Natural killer cell (primary cell): ENCODE results near the gene LONP1. TPM values are rescaled to one million over a fixed set of nuclear protein-coding genes. Genes with fewer than 3 reads are reported as not detected.
"Not testable (repeated sequence)": the region's sequence is repeated elsewhere in the genome, so short reads cannot be mapped to it uniquely, and the experiment has no call there.

ENCODE experiments used
- ATAC-seq, 3 donors: fragments of 150-1000 bp in 2 of 3; fragments of 200-7000 bp in 1 of 3; cut with Tn5 transposase; 1 replicate in 1 of 3; 2 replicates in 2 of 3; pipeline ENCODE4 v1.10.0; 2021; ENCODE audit warnings: mild to moderate bottlenecking in 2 of 3, moderate library complexity in 2 of 3
- DNase-seq, 2 donors: peaks; one replicate each; pipeline versions ENCODE4 v3.0.0 to v3.0.0-alpha.2; 2013 to 2021; ENCODE audit warnings: mixed read lengths in 1 of 2
- H3K27ac ChIP-seq: one replicate; pipeline ENCODE4 v1.5.1; 2013; ENCODE audit warnings: mild to moderate bottlenecking, low read length
- H3K27me3 ChIP-seq: one replicate; pipeline ENCODE4 v1.6.1; 2013; ENCODE audit warnings: low read length; ENCODE audit not compliant: control insufficient read depth, insufficient read depth
- H3K36me3 ChIP-seq: one replicate; pipeline ENCODE4 v1.6.1; 2013; ENCODE audit warnings: low read length; ENCODE audit not compliant: control insufficient read depth, insufficient read depth
- H3K4me1 ChIP-seq: one replicate; pipeline ENCODE4 v1.6.1; 2013; ENCODE audit warnings: low read length; ENCODE audit not compliant: control insufficient read depth, insufficient read depth
- H3K4me3 ChIP-seq: one replicate; pipeline ENCODE4 v1.5.1; 2013; ENCODE audit warnings: low read length
- H3K9me3 ChIP-seq: one replicate; pipeline ENCODE4 v1.6.1; 2013; ENCODE audit warnings: low read length; ENCODE audit not compliant: control insufficient read depth, insufficient read depth
- H3K27ac Mint-ChIP-seq, 2 donors: one replicate each; pipeline ENCODE4 v1.8.0; 2022; ENCODE audit warnings: mild to moderate bottlenecking in 2 of 2, mixed read lengths in 2 of 2, moderate library complexity in 1 of 2
- H3K27me3 Mint-ChIP-seq, 2 donors: one replicate each; pipeline ENCODE4 v1.8.0; 2022; ENCODE audit warnings: low read depth in 2 of 2, mixed read lengths in 2 of 2
- H3K36me3 Mint-ChIP-seq: one replicate; pipeline ENCODE4 v1.8.0; 2022; ENCODE audit warnings: mixed read lengths
- H3K4me1 Mint-ChIP-seq, 2 donors: one replicate each; pipeline ENCODE4 v1.8.0; 2022; ENCODE audit warnings: mixed read lengths in 2 of 2
- H3K4me3 Mint-ChIP-seq: one replicate; pipeline ENCODE4 v1.8.0; 2022; ENCODE audit warnings: mild to moderate bottlenecking, moderate library complexity, mixed read lengths
- H3K9me3 Mint-ChIP-seq, 2 donors: one replicate each; pipeline ENCODE4 v1.8.0; 2022; ENCODE audit warnings: mixed read lengths in 2 of 2
- CTCF ChIP-seq: fragments of 200-600 bp; IDR thresholded peaks from one replicate; pipeline ENCODE4 v1.8.0; 2022; ENCODE audit warnings: antibody characterized with exemption
- WGBS: methylation state at CpG from one replicate; pipeline ENCODE4 v1.1.7; 2013; ENCODE audit warnings: missing lambda C conversion rate; ENCODE audit not compliant: insufficient coverage; 5-methylcytosine and 5-hydroxymethylcytosine counted together
- intact Hi-C: fragments of 100-400 bp; cut with micrococcal nuclease; formaldehyde crosslinking; loops from one replicate; pipeline ENCODE4 v1.14.2; 2022
- total RNA-seq, 4 donors: library from RNA; stranded (reverse); fragments of 120-200 nt in 1 of 4; gene quantifications; one replicate each; pipeline versions ENCODE4 v1.2.3 to v1.2.4, GENCODE V29; 2013 to 2022

Gene LONP1
- total RNA-seq, 3 donors from 2014 or later (not counting 1 experiment from before 2014, with no cell fraction given), result 50.5 to 61.8 (median 56.1) TPM

- H3K27me3 ChIP-seq, result no peaks in the 10 kb centered on the region
- DNase-seq (no peak), ATAC-seq (no peak)
- H3K27ac ChIP-seq, result no peak overlapping the region
- H3K9me3 ChIP-seq, result no peaks in the 10 kb centered on the region
- TF ChIP-seq CTCF, result no peak
- no peaks in the 10 kb centered on the region for H3K9me3 Mint-ChIP-seq
- no peak overlapping the region for H3K4me3 Mint-ChIP-seq
- H3K4me3 ChIP-seq, result no peak overlapping the region
- peaks cover 13 to 37% of the 10 kb centered on the region in 2 donors for H3K4me1 Mint-ChIP-seq
- H3K27ac Mint-ChIP-seq, result peak overlapping the region in 1 of 2 donors; percentile 74
- 82% methylated on average over 42 of the region's 42 CpGs for WGBS
- peaks cover 46% of the 10 kb centered on the region for H3K36me3 ChIP-seq
- intact Hi-C loops, result no loop called here
- H3K36me3 Mint-ChIP-seq, result no peaks in the 10 kb centered on the region
- peaks cover 30% of the 10 kb centered on the region for H3K4me1 ChIP-seq
- no peaks in the 10 kb centered on the region for H3K27me3 Mint-ChIP-seq
Observed at GRCh38 chr19:5691822-5692722, 27.9 kb downstream of the LONP1 start.

- H3K9me3 Mint-ChIP-seq, result no peaks in the 10 kb centered on the region
- Histone ChIP-seq H3K27ac (peak overlapping the region; percentile 83), H3K4me3 (peak overlapping the region; percentile 91), H3K4me1 (peaks cover 36% of the 10 kb centered on the region), H3K27me3 (no peaks in the 10 kb centered on the region), H3K9me3 (no peaks in the 10 kb centered on the region), H3K36me3 (peaks cover 41% of the 10 kb centered on the region)
- H3K27ac Mint-ChIP-seq, result peak overlapping the region; percentile 90 to 97
- DNase-seq (peak in 1 of 2 donors; percentile 61), ATAC-seq (no peak)
- TF ChIP-seq CTCF, result no peak
- no peaks in the 10 kb centered on the region for H3K27me3 Mint-ChIP-seq
- intact Hi-C loops, result loop anchor here (1.0 kb wide), 2 partner anchors 11 to 29 kb away; partner anchors contain the start of genes CATSPERD, LONP1 and MICOS13
- H3K36me3 Mint-ChIP-seq, result no peaks in the 10 kb centered on the region
- H3K4me1 Mint-ChIP-seq, result peaks cover 13 to 43% of the 10 kb centered on the region in 2 donors
- WGBS, result 10% methylated on average over 54 of the region's 54 CpGs
- H3K4me3 Mint-ChIP-seq, result peak overlapping the region; percentile 94
Observed at GRCh38 chr19:5690955-5691821, 28.8 kb downstream of the LONP1 start.

- intact Hi-C loops, result loop anchor here (1.0 kb wide), 2 partner anchors 10 to 30 kb away; partner anchors contain the start of genes CATSPERD, LONP1 and MICOS13
- Histone ChIP-seq H3K27me3 (no peaks in the 10 kb centered on the region), H3K4me1 (peaks cover 39% of the 10 kb centered on the region), H3K27ac (peak within 1 kb of the TSS; percentile 83), H3K9me3 (no peaks in the 10 kb centered on the region), H3K4me3 (peak within 1 kb of the TSS; percentile 91), H3K36me3 (peaks cover 32% of the 10 kb centered on the region)
- Mint-ChIP-seq H3K4me1 (peaks cover 13 to 49% of the 10 kb centered on the region in 2 donors), H3K27ac (peak within 1 kb of the TSS; percentile 90 to 97), H3K27me3 (no peaks in the 10 kb centered on the region), H3K9me3 (no peaks in the 10 kb centered on the region), H3K36me3 (no peaks in the 10 kb centered on the region), H3K4me3 (peak within 1 kb of the TSS; percentile 94)
- DNase-seq (peak; percentile 99), ATAC-seq (peak; percentile 61 to 81 (median 65))
- under 1% methylated on average over 73 of the region's 73 CpGs for WGBS
- TF ChIP-seq CTCF, result peak; percentile 96
Observed at GRCh38 chr19:5690125-5690954, 29.6 kb downstream of the LONP1 start, which contains the start of gene RPL36. Gene RPL36 (plus strand): TSS chr19:5690295. CDS start chr19:5690508, 213 bp downstream.

- H3K27ac ChIP-seq, result not testable (repeated sequence)
Observed at GRCh38 chr19:5688262-5688881, 31.6 kb downstream of the LONP1 start.

More at GRCh38 chr19:5688262-5688881, 31.6 kb downstream of the LONP1 start:
- peaks cover 39% of the 10 kb centered on the region for H3K4me1 ChIP-seq
- H3K9me3 ChIP-seq, H3K4me3 ChIP-seq, DNase-seq, ATAC-seq, intact Hi-C loops, H3K27me3 ChIP-seq, H3K27me3 Mint-ChIP-seq, H3K9me3 Mint-ChIP-seq, H3K36me3 Mint-ChIP-seq, H3K27ac Mint-ChIP-seq: not testable (repeated sequence)
- Mint-ChIP-seq H3K4me3 (peak overlapping the region; percentile 74), H3K4me1 (peaks cover 13 to 43% of the 10 kb centered on the region in 2 donors)
- H3K36me3 ChIP-seq, result peaks cover 15% of the 10 kb centered on the region
- 97% methylated on average over 13 of the region's 13 CpGs for WGBS
